Measurements from ENCODE around the gene GPR146. TPM values are rescaled to one million over a fixed set of nuclear protein-coding genes. Genes with fewer than 3 reads are reported as not detected.

Gene GPR146
- total RNA-seq, 2 donors from 2014 or later, result 9.0 to 17.7 TPM

GRCh38 chr7:1083729-1084657 is 39.6 kb downstream of the GPR146 start:
- DNase-seq, result peak; percentile 60
- intact Hi-C loops (cut with DNase I), result loop anchor here in 1 of 2 donors (10.0 kb wide), 1 partner anchor 71 kb away; no protein-coding TSS in a partner anchor
- ATAC-seq, result no peak

- no peak for DNase-seq
- intact Hi-C loops (cut with DNase I), result loop anchor here (5.0 to 10.0 kb wide), 3 partner anchors 37 to 70 kb away; no protein-coding TSS in a partner anchor
- ATAC-seq, result no peak
Measured at GRCh38 chr7:1085266-1085665, 40.9 kb downstream of the GPR146 start.

GRCh38 chr7:1085910-1086421 is 41.6 kb downstream of the GPR146 start:
- ATAC-seq (no peak), DNase-seq (no peak)
- intact Hi-C loops (cut with DNase I), result loop anchor here (5.0 to 10.0 kb wide), 3 partner anchors 36 to 69 kb away; no protein-coding TSS in a partner anchor

GRCh38 chr7:1086588-1087464 is 42.5 kb downstream of the GPR146 start:
- ATAC-seq, result peak; percentile 74 to 76
- intact Hi-C loops (cut with DNase I), result loop anchor here (5.0 to 10.0 kb wide), 3 partner anchors 35 to 68 kb away; no protein-coding TSS in a partner anchor
- DNase-seq, result peak; percentile 74

GRCh38 chr7:1087465-1087814 is 43.1 kb downstream of the GPR146 start:
- DNase-seq (no peak), ATAC-seq (no peak)
- intact Hi-C loops (cut with DNase I), result loop anchor here (5.0 to 10.0 kb wide), 3 partner anchors 35 to 67 kb away; no protein-coding TSS in a partner anchor

GRCh38 chr7:1087952-1088920 is 43.9 kb downstream of the GPR146 start, which contains the start of gene GPER1:
TSS of gene GPER1 (plus strand) at chr7:1088113. CDS start at chr7:1091729, 3,616 bp downstream.
- intact Hi-C loops (cut with DNase I), result loop anchor here (5.0 to 10.0 kb wide), 3 partner anchors 34 to 67 kb away; no protein-coding TSS in a partner anchor
- peak; percentile 82 for DNase-seq
- peak; percentile 92 to 94 for ATAC-seq

- ATAC-seq, result no peak
- no peak for DNase-seq
- intact Hi-C loops (cut with DNase I), result no loop called here
Measured at GRCh38 chr7:1090236-1090635, 45.9 kb downstream of the GPR146 start.

DNA sequence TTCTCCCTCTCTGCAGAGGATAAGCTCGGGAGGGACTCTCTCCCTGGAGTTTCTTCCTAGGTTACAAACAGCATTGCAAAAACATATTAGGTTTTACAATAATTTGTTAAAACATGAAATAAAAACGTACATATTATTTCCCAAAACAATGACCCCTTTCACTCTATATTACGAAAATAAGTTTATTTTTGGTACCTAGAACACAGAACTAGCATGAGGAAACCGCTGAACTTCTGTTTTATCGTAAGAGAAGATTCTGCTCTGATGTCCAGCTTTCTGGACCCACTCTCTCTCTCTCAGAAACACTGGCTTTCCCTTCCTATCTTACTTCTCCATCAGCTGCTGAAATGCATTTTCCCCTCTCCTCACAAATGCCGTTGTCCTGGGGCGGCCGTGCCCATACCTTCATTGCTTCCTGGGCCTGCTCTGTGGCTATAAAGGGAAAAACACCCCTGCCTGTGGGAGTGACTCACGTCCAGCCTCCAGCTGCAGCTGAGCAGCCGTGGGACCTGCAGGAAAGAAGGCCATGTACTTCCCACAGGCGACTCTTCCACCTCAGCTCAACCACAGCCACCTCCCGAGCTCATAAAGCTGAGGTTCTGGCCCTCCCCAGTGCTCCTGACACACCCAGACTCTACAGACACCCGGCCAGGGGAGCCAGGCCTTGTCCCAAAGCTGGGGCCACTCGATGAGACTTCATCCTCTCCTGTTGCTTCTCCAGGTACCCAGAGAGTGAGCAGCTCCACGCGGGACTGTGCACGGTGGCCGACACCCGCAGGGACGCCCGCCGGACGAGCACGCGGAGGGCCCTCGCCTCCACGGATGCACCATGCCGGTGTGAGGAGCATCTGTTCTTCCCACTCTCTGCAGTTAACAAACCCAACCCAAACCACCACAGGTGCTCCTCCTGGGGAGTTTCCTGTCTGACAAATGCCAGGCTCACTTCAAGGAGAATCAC is 46.6 kb downstream of the GPR146 start:
- intact Hi-C loops (cut with DNase I), result no loop called here
- DNase-seq, result no peak

DNA sequence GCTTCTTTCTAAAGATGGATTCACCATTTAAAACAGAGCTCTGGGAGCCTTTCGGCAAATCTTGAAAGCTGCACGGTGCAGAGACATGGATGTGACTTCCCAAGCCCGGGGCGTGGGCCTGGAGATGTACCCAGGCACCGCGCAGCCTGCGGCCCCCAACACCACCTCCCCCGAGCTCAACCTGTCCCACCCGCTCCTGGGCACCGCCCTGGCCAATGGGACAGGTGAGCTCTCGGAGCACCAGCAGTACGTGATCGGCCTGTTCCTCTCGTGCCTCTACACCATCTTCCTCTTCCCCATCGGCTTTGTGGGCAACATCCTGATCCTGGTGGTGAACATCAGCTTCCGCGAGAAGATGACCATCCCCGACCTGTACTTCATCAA is 47.3 kb downstream of the GPR146 start:
- intact Hi-C loops (cut with DNase I), result no loop called here
- DNase-seq (no peak), ATAC-seq (no peak)

More for the DNA sequence above, 46.6 kb downstream of the GPR146 start:
- ATAC-seq, result no peak

GRCh38 chr7:1092161-1092632 is 47.9 kb downstream of the GPR146 start:
- DNase-seq, result no peak
- ATAC-seq, result no peak

GRCh38 chr7:1092806-1093501 is 48.6 kb downstream of the GPR146 start:
- ATAC-seq, result no peak
- intact Hi-C loops (cut with DNase I), result no loop called here
- DNase-seq, result no peak

More at GRCh38 chr7:1092161-1092632, 47.9 kb downstream of the GPR146 start:
- intact Hi-C loops (cut with DNase I), result no loop called here

GRCh38 chr7:1093502-1093843 is 49.1 kb downstream of the GPR146 start:
- ATAC-seq, result no peak
- intact Hi-C loops (cut with DNase I), result no loop called here

GRCh38 chr7:1093916-1094508 is 49.7 kb downstream of the GPR146 start:
- no peak for DNase-seq
- intact Hi-C loops (cut with DNase I), result no loop called here
- ATAC-seq, result no peak

More at GRCh38 chr7:1093502-1093843, 49.1 kb downstream of the GPR146 start:
- no peak for DNase-seq

GRCh38 chr7:1094870-1095269 is 50.5 kb downstream of the GPR146 start:
- no peak for ATAC-seq
- DNase-seq, result no peak
- intact Hi-C loops (cut with DNase I), result no loop called here

DNA sequence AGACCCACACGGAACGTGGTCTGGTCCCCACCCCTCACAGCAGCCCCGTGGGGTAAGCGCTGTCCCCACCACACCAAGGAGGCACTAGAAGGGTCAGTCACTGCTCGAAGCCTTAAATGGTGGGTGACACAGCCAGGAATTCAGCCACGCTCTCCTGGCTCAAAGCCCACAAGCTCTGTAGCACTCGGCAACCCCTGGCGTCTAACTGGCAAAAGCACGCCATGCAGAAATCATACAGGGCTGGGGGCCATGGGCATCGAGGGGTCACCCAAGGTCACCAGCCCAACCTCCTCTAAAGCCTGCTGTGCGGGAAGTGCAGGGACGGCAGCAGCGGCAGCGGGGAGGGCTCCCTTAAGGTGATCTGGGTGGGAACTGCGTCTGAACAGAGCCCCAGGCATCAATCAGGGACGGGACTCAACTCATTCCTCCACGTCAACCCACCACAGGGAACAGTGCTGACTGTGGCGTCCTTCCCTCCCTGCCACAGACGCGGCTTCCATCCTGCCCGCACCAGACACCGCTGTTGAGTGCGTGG is 51.3 kb downstream of the GPR146 start:
- ATAC-seq, result peak; percentile 57 to 67
- intact Hi-C loops (cut with DNase I), result no loop called here

More for the DNA sequence above, 51.3 kb downstream of the GPR146 start:
- no peak for DNase-seq
